Inflammatory macrophage (primary cell): ENCODE data around the gene SPEM2.
A peak's percentile ranks its signal among the peaks of the same experiment; 100 is the strongest.

Experiments used
- DNase-seq, 2 donors: peaks; one replicate each; pipeline ENCODE4 v3.0.0-alpha.2; 2020 to 2022

The SPEM2 gene

DNA sequence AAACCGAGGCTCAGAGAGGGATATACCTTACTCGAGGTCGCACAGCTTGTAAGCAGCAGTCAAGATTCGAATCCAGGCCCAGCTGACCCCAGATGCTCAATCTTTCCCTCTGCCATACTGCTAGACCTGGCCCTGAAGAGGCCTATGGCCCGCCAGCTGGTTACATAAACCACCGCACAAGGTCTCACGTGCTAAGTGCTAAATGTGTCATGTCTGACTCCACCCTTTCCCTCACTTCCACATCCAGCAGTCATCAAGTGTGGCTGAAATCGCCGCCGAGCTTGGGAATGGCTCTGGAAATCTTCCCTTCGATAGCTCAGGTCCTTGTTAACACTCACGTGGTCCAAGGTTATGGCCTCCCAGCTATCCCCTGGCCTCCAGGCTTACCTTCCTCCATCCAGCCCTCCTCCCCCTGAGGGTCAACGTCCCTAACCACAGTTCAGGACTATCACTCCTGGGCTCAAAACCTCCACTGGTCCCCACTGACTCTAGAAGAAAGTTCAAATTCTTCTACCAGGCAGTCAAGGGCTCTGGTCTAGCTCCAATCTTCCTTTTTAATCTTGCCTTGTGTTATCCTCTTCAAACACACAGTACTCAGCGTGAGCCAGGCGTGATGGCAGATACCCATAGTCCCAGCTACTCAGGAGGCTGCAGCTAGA, 50.5 kb downstream of the SPEM2 start:
- peak; percentile 68 to 78 for DNase-seq

DNA sequence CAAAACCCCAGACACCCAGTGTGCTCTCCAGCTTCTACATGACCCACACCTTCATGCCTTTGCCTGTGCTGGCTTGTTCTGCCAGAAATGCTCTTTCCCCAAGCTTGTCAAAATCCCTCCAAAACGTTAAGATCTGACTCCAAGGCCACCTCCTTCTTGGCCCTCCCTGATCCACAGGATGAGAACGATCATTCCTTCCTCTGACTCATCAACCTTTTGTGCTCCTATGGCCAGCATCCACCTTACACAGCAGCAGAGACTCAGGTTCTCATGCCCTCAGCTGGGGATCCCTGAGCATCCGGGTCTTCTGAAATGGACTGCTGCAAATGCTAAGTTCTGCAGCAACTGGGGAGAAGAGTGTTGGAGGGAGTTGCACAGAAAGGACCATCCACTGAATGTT, 51.1 kb downstream of the SPEM2 start:
- no peak for DNase-seq

DNA sequence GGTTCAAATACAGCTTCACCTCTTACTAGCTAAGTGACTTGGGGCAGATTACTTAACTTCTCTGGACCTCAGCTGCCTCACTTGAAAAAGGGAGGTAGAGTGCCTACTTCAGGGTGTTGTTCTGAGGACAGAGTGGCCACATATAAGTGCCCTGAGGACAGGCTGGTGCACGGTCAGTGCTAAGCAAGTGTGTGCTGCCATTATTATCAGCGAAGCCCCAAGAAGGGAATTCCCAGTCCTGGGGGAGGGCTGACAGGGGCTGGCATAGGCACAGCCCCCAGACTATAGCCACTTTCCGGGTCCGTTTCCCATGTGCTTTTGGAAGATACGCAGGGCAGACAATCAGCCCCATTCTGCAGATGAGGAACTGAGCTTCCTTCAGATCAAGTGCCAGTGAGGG, 51.5 kb downstream of the SPEM2 start:
- DNase-seq: no peak
